Globus pallidus (tissue), 1 donor: ENCODE results near the gene OR4A15.

ENCODE experiments used
- DNase-seq: peaks from one replicate; pipeline ENCODE4 v3.0.0-alpha.2; 2015; ENCODE audit warnings: low spot score

Gene OR4A15

GRCh38 chr11:55367674-55368073 lies at the start of gene OR4A15:
TSS of gene OR4A15 (plus strand) at chr11:55367974. CDS start at chr11:55367974, 0 bp downstream.
- no peak for DNase-seq

- no peak for DNase-seq
These were observed 43.3 kb upstream of the OR4A15 start for GRCh38 chr11:55324500-55324899.

- DNase-seq: no peak
These were observed 24.9 kb upstream of the OR4A15 start, which contains the start of gene OR4A16 for GRCh38 chr11:55342901-55343300. TSS of gene OR4A16 (plus strand) at chr11:55343201. CDS start at chr11:55343201, 0 bp downstream.

GRCh38 chr11:55345306-55345705 lies 22.5 kb upstream of the OR4A15 start:
- no peak for DNase-seq

GRCh38 chr11:55349032-55349431 lies 18.7 kb upstream of the OR4A15 start:
- no peak for DNase-seq

GRCh38 chr11:55357560-55358184 lies 10.1 kb upstream of the OR4A15 start:
- no peak for DNase-seq

GRCh38 chr11:55401011-55401410 lies 33.2 kb downstream of the OR4A15 start:
- no peak for DNase-seq
